H4 (cell line): ENCODE data around the gene CCL19. TPM values are rescaled to one million over a fixed set of nuclear protein-coding genes. Genes with fewer than 3 reads are reported as not detected.

Experiments
- DNase-seq: peaks from one replicate; pipeline ENCODE4 v3.0.0-alpha.2; 2015; ENCODE audit warnings: low spot score
- total RNA-seq: library from RNA; depleted of rRNA; stranded (reverse); fragments of >200 nt; shearing (Covaris generic); gene quantifications from 2 replicates; pipeline ENCODE4 v1.2.3, GENCODE V29; 2014

Gene CCL19
- total RNA-seq, 1 experiment from 2014 or later, result not detected

GRCh38 chr9:34662526-34663302 lies 28.4 kb downstream of the CCL19 start, which contains the start of gene CCL27:
Gene CCL27 (minus strand): TSS chr9:34662657. CDS start chr9:34662633, 24 bp downstream.
- DNase-seq, result no peak

DNA sequence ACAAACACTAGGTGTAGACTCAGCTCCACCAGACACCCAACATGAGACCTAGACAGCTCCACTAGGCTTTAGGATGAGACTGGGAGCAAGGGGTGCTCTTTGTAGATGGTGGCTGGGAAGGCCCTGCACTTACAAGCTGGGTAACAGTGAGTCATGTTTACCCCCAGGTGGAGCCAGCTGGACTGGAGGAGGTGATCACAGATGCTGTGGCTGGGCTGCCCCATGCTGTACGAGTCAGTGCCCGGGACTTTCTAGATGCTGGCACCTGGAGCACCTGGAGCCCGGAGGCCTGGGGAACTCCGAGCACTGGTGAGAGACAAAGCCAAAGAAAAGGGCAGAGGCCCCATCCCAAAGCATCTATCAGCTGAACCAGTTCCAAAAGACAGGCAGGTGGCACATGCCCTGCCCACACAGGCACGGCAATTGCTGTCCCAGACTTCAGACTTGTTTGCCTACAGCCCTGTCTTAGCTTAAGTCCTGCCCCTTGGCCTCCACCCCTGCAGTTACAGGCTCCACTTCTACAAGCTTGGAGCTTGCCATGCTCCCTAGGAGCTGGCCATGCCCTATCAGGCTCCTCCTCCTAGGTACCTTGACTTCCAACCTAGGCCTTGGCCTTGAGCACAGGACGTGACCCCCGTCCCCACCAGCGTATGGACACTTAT lies 31.4 kb downstream of the CCL19 start:
- no peak for DNase-seq

GRCh38 chr9:34658461-34658860 lies 32.6 kb downstream of the CCL19 start:
- no peak for DNase-seq

DNA sequence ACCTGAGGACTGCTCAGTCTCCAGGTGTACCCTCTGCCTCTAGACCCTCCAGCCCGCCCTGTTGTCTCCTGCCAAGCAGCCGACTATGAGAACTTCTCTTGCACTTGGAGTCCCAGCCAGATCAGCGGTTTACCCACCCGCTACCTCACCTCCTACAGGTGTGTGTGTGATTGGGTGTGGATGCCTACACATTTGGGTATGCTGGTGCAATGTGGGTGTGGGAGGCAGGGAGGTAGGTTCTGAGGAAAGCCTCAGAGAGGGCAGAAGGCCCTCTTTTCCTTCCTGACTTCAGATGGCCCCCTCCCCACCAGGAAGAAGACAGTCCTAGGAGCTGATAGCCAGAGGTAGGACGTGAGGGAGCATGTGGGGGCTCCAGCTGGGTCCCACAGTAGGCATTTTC lies 34.1 kb downstream of the CCL19 start:
- no peak for DNase-seq

GRCh38 chr9:34655394-34655793 lies 35.7 kb downstream of the CCL19 start:
- DNase-seq, result no peak

- no peak for DNase-seq
Measured at GRCh38 chr9:34654323-34655051, 36.6 kb downstream of the CCL19 start.

GRCh38 chr9:34653151-34654072 lies 37.7 kb downstream of the CCL19 start:
- DNase-seq, result no peak

DNA sequence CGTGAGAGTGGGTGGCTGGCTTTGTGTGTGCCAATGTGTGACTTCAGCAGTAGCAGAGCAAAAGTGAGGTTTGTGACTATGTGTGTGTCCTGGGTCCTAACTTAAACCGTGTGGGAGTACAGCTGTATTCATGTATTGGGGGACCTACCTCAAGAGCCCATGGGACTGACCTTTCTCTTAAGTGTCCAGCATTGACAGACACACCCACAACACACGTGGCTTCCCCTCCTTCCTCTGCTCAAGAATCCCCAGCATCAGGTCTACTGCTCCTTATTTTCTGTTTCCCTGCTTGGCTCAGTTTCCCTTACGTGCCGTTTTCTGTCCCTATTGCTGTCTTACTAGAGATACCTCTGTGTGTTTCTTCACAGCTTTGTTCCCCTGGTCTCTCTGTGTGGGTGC lies 38.5 kb downstream of the CCL19 start:
- DNase-seq, result no peak

DNA sequence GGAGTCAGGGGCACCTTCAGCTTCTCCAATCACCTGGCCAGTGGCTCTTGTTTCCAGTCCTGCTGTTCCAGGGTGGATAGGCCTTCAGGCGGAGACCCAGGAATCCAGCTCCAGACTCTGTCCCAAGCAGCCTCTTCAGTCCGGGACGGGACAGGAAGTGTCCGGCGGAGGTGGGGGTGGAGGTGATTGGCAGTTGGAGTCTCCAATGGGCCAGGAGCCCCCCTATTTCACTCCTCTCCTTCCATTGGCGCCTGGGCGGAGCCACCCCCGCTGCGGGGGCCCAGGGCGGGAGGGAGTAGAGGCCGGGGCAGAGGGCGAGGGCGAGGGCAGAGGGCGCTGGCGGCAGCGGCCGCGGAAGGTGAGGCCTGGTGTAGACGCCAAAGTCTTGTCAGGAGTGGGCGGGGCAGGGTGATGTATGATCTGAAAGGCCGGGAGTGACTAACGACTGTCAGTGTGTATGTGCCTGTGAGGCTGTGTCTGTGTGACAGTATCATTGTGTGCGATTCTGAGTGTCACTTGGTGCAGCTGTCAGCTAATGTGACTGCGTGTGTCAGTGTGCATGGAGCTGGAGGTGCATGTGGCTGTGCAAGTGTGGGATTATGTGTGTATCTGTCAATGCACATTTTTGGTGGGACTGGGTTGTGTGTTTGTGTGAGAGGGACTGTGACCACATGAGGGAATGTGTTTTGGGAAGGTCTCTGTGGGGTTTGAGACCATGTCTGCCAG lies 39.0 kb downstream of the CCL19 start, which contains the start of gene IL11RA:
IL11RA (plus strand) TSS at position 310 of the 726 bp plus-strand sequence. CDS start 3,033 bp downstream, outside the sequence.
- peak; percentile 72 for DNase-seq

- DNase-seq, result no peak
Measured at GRCh38 chr9:34651321-34651720, 39.8 kb downstream of the CCL19 start.

DNA sequence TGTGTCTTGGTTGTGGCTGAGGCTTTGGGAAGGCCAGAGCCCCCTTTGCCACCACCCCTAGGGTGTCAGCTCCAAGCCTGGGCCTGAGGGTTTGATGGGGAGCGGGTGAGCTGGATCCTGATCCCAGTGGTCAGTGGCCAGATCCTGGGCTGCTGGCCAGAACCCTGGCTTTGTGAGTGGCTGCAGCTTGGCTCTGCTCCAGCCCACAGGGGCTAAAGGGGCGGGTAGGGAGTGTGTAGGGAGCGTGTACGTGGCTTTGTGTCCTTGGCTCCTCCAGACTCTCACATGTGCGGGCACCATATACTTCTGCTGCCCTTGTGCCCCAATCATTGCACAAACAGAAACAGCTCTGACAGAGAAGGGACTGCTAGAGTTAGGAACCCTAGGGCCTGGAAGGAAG lies 40.3 kb downstream of the CCL19 start:
- DNase-seq, result no peak

- DNase-seq, result no peak
Measured at GRCh38 chr9:34648673-34649072, 42.4 kb downstream of the CCL19 start.

GRCh38 chr9:34647651-34648050 lies 43.4 kb downstream of the CCL19 start:
- no peak for DNase-seq

GRCh38 chr9:34647084-34647403 lies 44.0 kb downstream of the CCL19 start:
- DNase-seq, result no peak

GRCh38 chr9:34646211-34647083 lies 44.6 kb downstream of the CCL19 start, which contains the start of gene GALT:
Gene GALT (plus strand): TSS chr9:34646675. CDS start chr9:34646705, 30 bp downstream.
- peak; percentile 87 for DNase-seq

DNA sequence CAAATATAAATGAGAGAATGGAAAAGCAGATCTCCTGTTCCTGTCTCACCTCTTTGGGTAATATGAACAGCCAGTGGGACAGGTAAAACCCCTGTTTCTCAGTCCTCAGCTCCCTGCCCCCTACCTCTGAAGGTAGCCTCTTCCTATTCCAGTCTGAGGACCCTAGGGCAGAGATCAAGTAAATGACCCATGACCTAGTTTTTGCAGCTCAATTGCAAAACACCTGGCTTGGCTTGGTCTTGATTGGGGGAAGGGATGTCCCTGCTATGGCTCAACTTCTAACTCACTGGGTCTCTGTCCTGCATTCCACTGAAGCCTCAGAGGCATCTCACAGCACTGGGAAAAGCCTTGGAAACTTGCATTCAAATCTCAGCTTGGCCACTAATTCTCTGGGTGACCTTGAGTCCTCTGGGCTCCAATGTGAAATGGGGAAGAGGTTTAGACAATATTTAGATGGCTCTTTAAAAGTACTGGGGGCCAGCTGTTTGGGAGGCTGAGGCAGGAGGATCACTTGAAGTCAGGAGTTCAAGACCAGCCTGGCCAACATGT lies 46.2 kb downstream of the CCL19 start:
- no peak for DNase-seq

- no peak for DNase-seq
Measured at GRCh38 chr9:34642679-34643078, 48.4 kb downstream of the CCL19 start.
